Endometrial microvascular endothelial cells (primary cell): Measurements from ENCODE around the gene PEX1. TPM values are rescaled to one million over a fixed set of nuclear protein-coding genes. Genes with fewer than 3 reads are reported as not detected.
"Not testable (repeated sequence)": the region's sequence is repeated elsewhere in the genome, so short reads cannot be mapped to it uniquely, and the experiment has no call there.

Experiments
- in situ Hi-C: cut with HindIII; loops from 2 replicates; pipeline ENCODE4 v1.10.0; 2017; ENCODE audit warnings: low sequenced_read_pairs, low pct_unique_long_range_greater_than_20kb; ENCODE audit errors: inconsistent ontology term
- total RNA-seq: library from RNA; depleted of rRNA; stranded (reverse); fragments of >200 nt; gene quantifications from one replicate; pipeline ENCODE4 v1.2.3, GENCODE V29; 2015; ENCODE audit errors: inconsistent ontology term

The PEX1 gene
- total RNA-seq, 1 donor from 2014 or later: 9.9 TPM

DNA sequence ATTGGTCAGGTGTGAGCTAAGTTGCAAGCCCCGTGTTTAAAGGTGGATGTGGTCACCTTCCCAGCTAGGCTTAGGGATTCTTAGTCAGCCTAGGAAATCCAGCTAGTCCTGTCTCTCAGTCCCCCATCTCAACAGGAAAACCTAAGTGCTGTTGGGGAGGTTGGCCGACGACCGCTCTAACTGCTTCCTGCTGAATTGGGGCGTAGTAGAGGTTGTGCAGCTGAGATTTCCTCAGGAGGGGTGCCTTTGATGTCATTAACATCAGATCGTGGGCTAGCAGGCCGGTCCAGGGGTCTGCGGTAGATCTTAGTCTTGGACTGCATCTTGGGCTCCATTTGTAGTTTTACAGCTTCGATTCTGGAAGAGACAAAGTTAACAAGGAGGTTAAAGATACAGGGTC lies 59.7 kb downstream of the PEX1 start:
- in situ Hi-C loops: not testable (repeated sequence)

DNA sequence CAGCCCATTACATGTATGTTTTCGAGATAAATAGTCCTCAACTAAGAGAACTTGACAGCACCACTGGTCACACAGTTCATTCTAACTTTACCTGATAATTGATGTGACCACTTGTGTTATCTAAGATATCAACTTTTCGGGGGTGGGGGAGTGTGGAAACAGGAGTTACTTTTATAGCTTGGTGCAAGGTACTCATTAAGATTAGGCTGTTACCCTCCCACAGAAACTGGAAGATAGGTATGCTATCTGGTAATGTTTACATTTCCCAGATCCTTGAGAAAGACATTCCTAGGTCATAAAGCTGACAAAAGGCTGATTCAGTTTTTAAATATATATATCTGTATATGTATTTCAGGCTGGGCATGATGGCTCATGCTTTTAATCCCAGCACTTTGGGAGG lies 61.6 kb downstream of the PEX1 start:
- in situ Hi-C loops: no loop called here

GRCh38 chr7:92464515-92464914 lies 63.8 kb downstream of the PEX1 start:
- in situ Hi-C loops: no loop called here

DNA sequence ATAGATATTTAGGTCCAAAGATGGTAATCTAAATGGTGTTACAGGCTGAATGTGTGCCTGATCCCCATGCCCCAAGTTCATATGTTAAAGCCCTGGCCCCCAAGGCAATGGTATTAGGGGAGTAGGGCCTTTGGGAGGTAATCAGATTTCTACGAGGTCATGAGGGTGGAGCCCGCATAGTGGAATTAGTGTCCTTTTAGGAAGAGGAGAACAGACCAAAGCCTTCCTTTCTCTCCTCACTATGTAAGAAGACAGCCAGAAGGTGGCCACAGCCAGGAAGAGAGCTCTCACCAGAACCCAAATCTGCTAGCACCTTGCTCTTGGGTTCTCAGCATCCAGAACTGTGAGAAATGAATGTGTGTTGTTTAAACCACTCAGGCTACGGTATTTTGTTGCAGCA lies 65.8 kb downstream of the PEX1 start:
- in situ Hi-C loops: no loop called here

- in situ Hi-C loops: no loop called here
Measured at GRCh38 chr7:92461027-92462003, 67.0 kb downstream of the PEX1 start.

DNA sequence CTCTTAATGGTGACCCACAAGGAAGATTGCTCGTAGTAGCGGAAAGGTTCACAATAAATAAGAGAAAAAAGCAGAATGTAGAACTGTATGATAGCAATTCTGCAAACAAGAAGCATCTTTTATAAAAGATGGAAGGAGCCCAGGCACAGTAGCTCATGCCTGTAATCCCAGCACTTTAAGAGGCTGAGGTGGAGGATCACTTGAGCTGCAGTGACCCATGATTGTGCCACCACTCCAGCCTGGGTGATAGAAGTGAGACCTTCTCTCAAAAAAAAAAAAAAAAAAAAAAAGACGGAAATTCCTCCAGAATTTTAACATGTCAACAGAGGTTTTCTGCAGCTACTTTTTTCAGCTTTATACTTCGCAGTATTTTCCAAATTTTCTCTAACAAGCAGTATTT lies 67.8 kb downstream of the PEX1 start:
- in situ Hi-C loops: no loop called here

DNA sequence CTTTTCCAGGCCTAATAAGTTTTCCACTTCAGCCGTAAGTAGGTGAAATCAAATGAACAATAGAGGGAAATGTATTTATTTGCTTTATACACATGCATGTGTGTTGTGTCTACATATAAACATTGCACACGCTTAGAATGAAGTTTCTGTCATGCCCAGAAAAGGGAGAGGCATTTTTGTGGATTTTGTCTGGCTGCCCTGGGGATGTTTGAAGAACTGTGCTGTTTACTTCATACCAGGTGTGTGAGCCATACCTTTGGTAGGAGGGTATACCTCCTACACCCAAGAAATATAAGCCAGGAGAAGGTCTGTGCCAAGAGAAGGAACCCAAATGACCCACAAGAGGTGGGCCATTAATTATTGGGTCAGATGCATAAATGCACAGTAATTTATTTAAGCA lies 68.2 kb downstream of the PEX1 start:
- in situ Hi-C loops: no loop called here

DNA sequence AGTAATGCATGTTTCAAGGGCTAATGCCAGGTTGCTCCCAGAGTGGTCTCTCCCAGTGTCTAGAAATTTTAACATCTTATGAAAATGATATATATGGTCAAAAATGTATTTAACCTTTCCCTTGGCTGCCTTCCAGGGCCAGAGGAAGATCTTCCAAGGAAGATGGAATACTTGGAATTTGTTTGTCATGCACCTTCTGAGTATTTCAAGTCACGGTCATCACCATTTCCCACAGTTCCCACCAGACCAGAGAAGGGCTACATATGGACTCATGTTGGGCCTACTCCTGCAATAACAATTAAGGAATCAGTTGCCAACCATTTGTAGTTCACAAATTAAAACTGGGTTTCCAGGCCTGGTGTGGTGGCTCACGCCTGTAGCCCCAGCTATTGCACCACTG lies 72.1 kb downstream of the PEX1 start:
- in situ Hi-C loops: no loop called here

GRCh38 chr7:92451645-92452044 lies 76.7 kb downstream of the PEX1 start:
- in situ Hi-C loops: no loop called here

- in situ Hi-C loops: no loop called here
Measured at GRCh38 chr7:92448205-92448747, 80.0 kb downstream of the PEX1 start.

GRCh38 chr7:92447345-92448204 lies 80.7 kb downstream of the PEX1 start, which contains the start of gene GATAD1:
GATAD1 (plus strand) TSS chr7:92447482; CDS start chr7:92447730, 248 bp downstream.
- in situ Hi-C loops: no loop called here

DNA sequence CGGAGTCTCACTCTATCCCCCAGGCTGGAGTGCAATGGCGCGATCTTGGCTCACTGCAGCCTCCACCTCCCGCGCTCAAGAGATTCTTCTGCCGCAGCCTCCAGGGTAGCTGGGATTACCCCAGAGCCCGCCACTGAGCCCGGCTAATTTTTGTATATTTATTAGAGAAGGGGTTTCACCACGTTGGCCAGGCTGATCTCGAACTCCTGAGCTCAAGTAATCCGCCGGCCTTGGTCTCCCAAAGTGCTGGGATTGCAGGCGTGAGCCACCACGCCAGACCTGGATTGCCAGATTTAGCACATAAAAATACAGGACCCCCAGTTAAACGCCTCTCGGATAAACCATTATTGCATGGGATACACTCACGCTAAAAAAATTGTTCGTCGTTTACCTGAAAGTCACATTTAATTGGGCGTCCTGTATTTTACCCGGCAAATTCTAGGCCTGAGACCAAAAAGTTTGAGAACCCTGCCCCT lies 81.4 kb downstream of the PEX1 start:
- in situ Hi-C loops: no loop called here

DNA sequence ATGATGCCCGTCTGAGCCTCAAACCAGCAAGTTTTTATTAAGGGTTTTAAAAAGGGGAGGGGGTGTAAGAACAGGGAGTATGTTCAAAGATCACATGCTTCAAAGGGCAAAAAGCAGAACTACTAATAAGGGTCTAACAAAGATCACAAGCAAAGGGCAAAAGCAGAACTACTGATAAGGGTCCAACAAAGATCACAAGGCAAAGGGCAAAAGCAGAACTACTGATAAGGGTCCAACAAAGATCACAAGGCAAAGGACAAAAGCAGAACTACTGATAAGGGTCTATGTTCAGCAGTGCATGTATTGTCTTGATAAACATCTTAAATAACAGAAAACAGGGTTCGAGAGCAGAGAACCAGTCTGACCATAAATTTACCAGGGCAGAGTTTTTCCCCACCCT lies 85.6 kb downstream of the PEX1 start:
- in situ Hi-C loops: not testable (repeated sequence)

DNA sequence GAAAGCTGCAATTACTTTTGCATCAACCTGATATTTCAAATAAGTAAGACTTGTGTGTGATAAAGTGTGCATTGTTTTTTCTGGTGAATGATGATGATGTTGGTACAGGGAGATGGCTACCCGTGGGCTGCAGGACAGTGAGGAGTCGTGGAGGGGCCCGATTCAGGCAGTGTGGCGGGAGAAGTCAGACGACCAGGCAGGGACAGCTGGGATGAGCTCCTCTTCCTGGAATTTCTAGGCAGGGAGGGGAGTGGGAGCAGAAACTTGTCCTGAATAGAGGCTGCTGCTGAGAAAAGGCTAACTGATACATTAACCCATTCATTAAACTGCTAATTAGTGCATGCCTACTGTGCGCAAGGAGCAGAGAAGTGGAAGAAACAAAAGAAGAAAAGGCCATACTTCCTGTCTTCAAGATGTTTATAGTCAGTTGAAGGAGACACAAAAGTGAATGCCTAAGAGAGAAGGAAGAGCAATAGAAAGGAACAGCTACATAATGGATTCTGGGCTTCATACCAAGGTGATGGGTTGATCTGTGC lies 90.3 kb downstream of the PEX1 start:
- in situ Hi-C loops: no loop called here

Other genes with a start within 250 kb of the PEX1 start
- gene GATAD1, start 81.0 kb downstream of the PEX1 start, total RNA-seq: 15.4 TPM
- not detected for gene ERVW-1, start 50.6 kb downstream of the PEX1 start, total RNA-seq
- 6.4 TPM for gene RBM48, start 275 bp upstream of the PEX1 start, total RNA-seq
- 6.8 TPM for gene FAM133B, start 61.9 kb upstream of the PEX1 start, total RNA-seq